Measurements from ENCODE around the gene INTS13. TPM values are rescaled to one million over a fixed set of nuclear protein-coding genes. Genes with fewer than 3 reads are reported as not detected.

INTS13 gene
- total and polyA plus RNA-seq, 2 of the 8 experiments (the other 6 are each of a cell fraction or from before 2014, with no cell fraction given): 20.5 to 58.2 TPM

DNA sequence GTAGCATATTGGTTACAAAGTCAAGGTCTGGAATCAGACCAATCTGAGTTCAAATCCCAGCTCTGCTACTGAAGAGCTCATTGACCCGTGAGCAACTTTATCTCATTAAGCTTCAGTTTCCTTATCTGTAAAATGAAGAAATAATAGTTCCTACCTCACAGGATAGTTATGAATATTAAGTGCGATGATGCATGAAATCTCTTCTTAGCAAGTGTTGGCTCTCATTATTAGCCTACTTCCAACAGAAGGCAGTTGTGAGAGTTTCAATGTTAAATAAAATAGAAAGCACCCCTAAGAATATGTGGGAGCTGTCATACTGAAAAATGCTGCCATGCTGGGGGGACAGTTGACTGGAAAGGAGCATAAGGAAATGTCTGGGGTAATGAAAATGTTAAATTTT lies 65.8 kb downstream of the INTS13 start:
- no peak overlapping the region for H3K56ac ChIP-seq (replicated peaks; ENCODE audit: insufficient read length, low read depth, low read length)
- H3K4me1 ChIP-seq (replicated peaks in 1 of 4; ENCODE audit: control insufficient read depth in 3 of 4, insufficient read depth in 4 of 4, low read length in 3 of 4): no peaks in the 10 kb centered on the region
- H3K14ac ChIP-seq (ENCODE audit: insufficient read length): no peak overlapping the region
- DNase-seq (ENCODE audit: low read depth in 1 of 2, low spot score in 2 of 2): no peak
- H3K9me3 ChIP-seq (ENCODE audit: insufficient read depth in 2 of 2, low read depth in 1 of 2, low read length in 1 of 2): no peaks in the 10 kb centered on the region
- no peak overlapping the region for H2BK15ac ChIP-seq (ENCODE audit: low read length)
- H3K18ac ChIP-seq (ENCODE audit: extremely low read depth, low read length): no peak overlapping the region
- FAIRE-seq: no peak
- POLR2A ChIA-PET (ENCODE audit: partially characterized antibody): interaction anchor here (1.7 kb wide), 1 partner anchor 39 kb away, joined by 4 read pairs; the partner anchor contains the start of gene ITPR2
- no peaks in the 10 kb centered on the region for H3K36me3 ChIP-seq (ENCODE audit: control insufficient read depth in 2 of 4, insufficient read depth in 4 of 4, low read length in 3 of 4)
- no peak overlapping the region for H3K4me3 ChIP-seq (ENCODE audit: extremely low read depth in 1 of 4, insufficient read depth in 2 of 4, low read depth in 3 of 4, low read length in 4 of 4)
- H3K4me2 ChIP-seq (ENCODE audit: insufficient read depth in 1 of 2, low read depth in 2 of 2, low read length in 2 of 2): no peak overlapping the region
- H4K5ac ChIP-seq (ENCODE audit: insufficient read length, low read depth, low read length): no peak overlapping the region
- TF ChIP-seq POLR2AphosphoS5 (IDR thresholded peaks at IDR 0.05; ENCODE audit: low read depth, low read length) (no peak), TAF1 (IDR thresholded peaks at IDR 0.05; ENCODE audit: low read depth, low read length) (no peak), CBX5 (IDR thresholded peaks at IDR 0.05; ENCODE audit: low read depth, low read length) (no peak), MAX (IDR thresholded peaks at IDR 0.05) (no peak), YY1 (IDR thresholded peaks at IDR 0.05; ENCODE audit: low read depth, low read length) (no peak), BCL11A (IDR thresholded peaks at IDR 0.05; ENCODE audit: low read depth in 2 of 2, low read length in 2 of 2) (no peak), EZH2 (IDR thresholded peaks at IDR 0.05; ENCODE audit: low read depth, low read length, severe bottlenecking) (no peak), CEBPB (IDR thresholded peaks at IDR 0.05; ENCODE audit: low read depth, low read length) (no peak), TEAD4 (IDR thresholded peaks at IDR 0.05; ENCODE audit: low read depth, low read length) (no peak), SP2 (IDR thresholded peaks at IDR 0.05; ENCODE audit: low read length) (no peak), GTF2F1 (IDR thresholded peaks at IDR 0.05; ENCODE audit: borderline replicate concordance, low read depth, low read length) (no peak), CTBP2 (IDR thresholded peaks at IDR 0.05; ENCODE audit: borderline replicate concordance, insufficient read depth, insufficient read length, low read length) (no peak), SIRT6 (IDR thresholded peaks at IDR 0.05; ENCODE audit: low read length) (no peak), SRF (IDR thresholded peaks at IDR 0.05; ENCODE audit: low read depth, low read length) (no peak), RAD21 (IDR thresholded peaks at IDR 0.05 in 1 of 2, conservative IDR thresholded peaks at IDR 0.05 in 1 of 2; ENCODE audit: low read depth in 2 of 2, low read length in 2 of 2) (no peak)
- H2AFZ ChIP-seq (ENCODE audit: low read length): no peak overlapping the region
- no peak overlapping the region for H3K4ac ChIP-seq (replicated peaks; ENCODE audit: insufficient read length, low read depth, low read length)
- no peak overlapping the region for H2AK5ac ChIP-seq (ENCODE audit: low read depth, low read length)
- H2BK12ac ChIP-seq (ENCODE audit: low read depth, low read length): no peak overlapping the region
- CTCF ChIA-PET (ENCODE audit: partially characterized antibody): interaction anchor here (0.6 to 3.2 kb wide), 3 partner anchors 9 to 133 kb away, joined by 3 to 21 read pairs (median 4); no protein-coding TSS in a partner anchor
- no peak overlapping the region for H2BK5ac ChIP-seq (ENCODE audit: low read depth, low read length)
- H4K91ac ChIP-seq (replicated peaks; ENCODE audit: insufficient read length, low read length): no peak overlapping the region
- no peaks in the 10 kb centered on the region for H3K79me2 ChIP-seq (ENCODE audit: control insufficient read depth in 1 of 2, insufficient read depth in 2 of 2, low read length in 2 of 2)
- H2BK120ac ChIP-seq (replicated peaks; ENCODE audit: low read depth, low read length): no peak overlapping the region
- WGBS, 2 experiments (ENCODE audit: extremely low coverage in 1 of 2, insufficient coverage in 1 of 2, insufficient read length in 1 of 2, insufficient replicate concordance in 2 of 2, low coverage in 1 of 2, low lambda C conversion rate in 2 of 2, missing lambda C conversion rate in 1 of 2): 94% methylated on average over 2 of the region's 2 CpGs; no CpG with 5 or more reads in 1 of the 2 experiments
- no peaks in the 10 kb centered on the region for H3K23me2 ChIP-seq (ENCODE audit: low read depth, low read length)
- no peaks in the 10 kb centered on the region for H3K79me1 ChIP-seq (ENCODE audit: low read depth, low read length)
- H3K23ac ChIP-seq (ENCODE audit: insufficient read length): no peak overlapping the region
- no peak overlapping the region for H4K8ac ChIP-seq (ENCODE audit: extremely low read depth, insufficient read depth, low read length)
- no peak overlapping the region for H3K9ac ChIP-seq (replicated peaks in 1 of 4; ENCODE audit: extremely low read depth in 1 of 4, low read depth in 3 of 4, low read length in 3 of 4)
- no peak overlapping the region for H3K27ac ChIP-seq (ENCODE audit: low read depth, low read length)
- H2BK20ac ChIP-seq (ENCODE audit: low read length): no peak overlapping the region
- H3K27me3 ChIP-seq (replicated peaks in 1 of 4; ENCODE audit: control insufficient read depth in 3 of 4, extremely low read depth in 1 of 4, insufficient read depth in 3 of 4, low read length in 3 of 4): 0 out of 7 replicates have a peak, but pooled peaks cover 0 to 2% (median 0%) of the 10 kb centered on the region in 4 experiments
- no peaks in the 10 kb centered on the region for H4K20me1 ChIP-seq (replicated peaks in 1 of 2; ENCODE audit: control insufficient read depth in 1 of 2, insufficient read depth in 2 of 2, low read length in 2 of 2)
